Small intestine (tissue), 7 donors: ENCODE data around the gene CCDC60. TPM values are rescaled to one million over a fixed set of nuclear protein-coding genes. Genes with fewer than 3 reads are reported as not detected.

ENCODE experiments used
- DNase-seq, 2 donors: peaks; one replicate each; pipeline versions ENCODE4 v3.0.0 to v3.0.0-alpha.2; 2013
- FAIRE-seq: peaks from 2 replicates; lab custom pipeline; 2012; peaks lifted over from hg19 to GRCh38; lab: Jason Lieb, UNC
- H3K27ac ChIP-seq, 3 donors: one replicate each; pipeline ENCODE4 v1.5.1; 2013; ENCODE audit warnings: low read length in 2 of 3, mild to moderate bottlenecking in 2 of 3, control low read depth in 1 of 3, inconsistent platforms in 1 of 3, low read depth in 1 of 3, moderate library complexity in 1 of 3
- H3K27me3 ChIP-seq, 3 donors: one replicate each; pipeline ENCODE4 v1.6.1; 2013; ENCODE audit warnings: low read length in 3 of 3, inconsistent platforms in 1 of 3; ENCODE audit not compliant: control insufficient read depth in 3 of 3, insufficient read depth in 3 of 3
- H3K36me3 ChIP-seq, 3 donors: one replicate each; pipeline ENCODE4 v1.6.1; 2013; ENCODE audit warnings: low read length in 3 of 3, inconsistent platforms in 1 of 3, low read depth in 1 of 3, mild to moderate bottlenecking in 1 of 3, moderate library complexity in 1 of 3; ENCODE audit not compliant: control insufficient read depth in 3 of 3, insufficient read depth in 2 of 3
- H3K4me1 ChIP-seq, 3 donors: one replicate each; pipeline ENCODE4 v1.6.1; 2013; ENCODE audit warnings: low read length in 2 of 3, inconsistent platforms in 1 of 3, low read depth in 1 of 3, mild to moderate bottlenecking in 1 of 3, moderate library complexity in 1 of 3; ENCODE audit not compliant: control insufficient read depth in 3 of 3, insufficient read depth in 2 of 3
- H3K4me3 ChIP-seq, 3 donors: one replicate each; pipeline ENCODE4 v1.5.1; 2013; ENCODE audit warnings: low read length in 3 of 3, control low read depth in 1 of 3, inconsistent platforms in 1 of 3, low read depth in 1 of 3, mild to moderate bottlenecking in 1 of 3, moderate library complexity in 1 of 3
- H3K9me3 ChIP-seq, 2 donors: one replicate each; pipeline ENCODE4 v1.6.1; 2013; ENCODE audit warnings: low read depth in 1 of 2, low read length in 1 of 2; ENCODE audit not compliant: control insufficient read depth in 2 of 2, insufficient read depth in 1 of 2
- WGBS, 3 donors: extraction: QIAGEN DNeasy Blood & Tissue Kit; methylation state at CpG; one replicate each; pipeline ENCODE4 v1.1.7; 2013; 5-methylcytosine and 5-hydroxymethylcytosine counted together
- polyA plus RNA-seq, 4 donors: library from polyadenylated mRNA; stranded (reverse) in 3 of 4; unstranded in 1 of 4; fragments of 200-250 nt in 3 of 4; fragments of 120-200 nt in 1 of 4; gene quantifications; one replicate each; pipeline versions ENCODE4 v1.2.1 to v1.2.3, GENCODE V29; 2013
- donor health status: healthy with polysubstance abuse.
- donor health status: control.
- donor health status: control.
- donor health status: Bipolar disorder and iron deficiency.
- donor health status: healthy.

The CCDC60 gene
- polyA plus RNA-seq, 4 donors = not detected

GRCh38 chr12:119373001-119373400 lies 38.5 kb downstream of the CCDC60 start:
- no peak overlapping the region for H3K4me3 ChIP-seq
- H3K27me3 ChIP-seq = no peaks in the 10 kb centered on the region
- DNase-seq (no peak), FAIRE-seq (no peak)
- H3K27ac ChIP-seq = no peak overlapping the region
- H3K4me1 ChIP-seq = no peaks in the 10 kb centered on the region
- no peaks in the 10 kb centered on the region for H3K36me3 ChIP-seq
- H3K9me3 ChIP-seq = no peaks in the 10 kb centered on the region
- 60 to 63% (median 60%) methylated on average over 3 of the region's 3 CpGs for WGBS, 3 donors

GRCh38 chr12:119373666-119374065 lies 39.1 kb downstream of the CCDC60 start:
- WGBS, 3 donors = 13 to 67% (median 20%) methylated on average over 2 of the region's 2 CpGs
- no peaks in the 10 kb centered on the region for H3K36me3 ChIP-seq
- DNase-seq (no peak), FAIRE-seq (no peak)
- no peaks in the 10 kb centered on the region for H3K4me1 ChIP-seq
- H3K9me3 ChIP-seq = no peaks in the 10 kb centered on the region
- no peak overlapping the region for H3K4me3 ChIP-seq
- H3K27me3 ChIP-seq = no peaks in the 10 kb centered on the region
- no peak overlapping the region for H3K27ac ChIP-seq

- DNase-seq (no peak), FAIRE-seq (no peak)
- H3K9me3 ChIP-seq = no peaks in the 10 kb centered on the region
- H3K27me3 ChIP-seq = no peaks in the 10 kb centered on the region
- H3K4me1 ChIP-seq = no peaks in the 10 kb centered on the region
- H3K4me3 ChIP-seq = no peak overlapping the region
- no peaks in the 10 kb centered on the region for H3K36me3 ChIP-seq
- 71 to 84% (median 81%) methylated on average over 4 of the region's 4 CpGs for WGBS, 3 donors
- H3K27ac ChIP-seq = no peak overlapping the region
Observed at GRCh38 chr12:119374635-119375034, 40.1 kb downstream of the CCDC60 start.

GRCh38 chr12:119375075-119375882 lies 40.8 kb downstream of the CCDC60 start:
- no peak for FAIRE-seq
- Histone ChIP-seq H3K9me3 (no peaks in the 10 kb centered on the region), H3K27ac (no peak overlapping the region), H3K4me1 (no peaks in the 10 kb centered on the region), H3K36me3 (no peaks in the 10 kb centered on the region), H3K4me3 (no peak overlapping the region), H3K27me3 (no peaks in the 10 kb centered on the region)
- no peak for DNase-seq
- 57 to 66% (median 63%) methylated on average over 7 of the region's 7 CpGs for WGBS, 3 donors

GRCh38 chr12:119375883-119376190 lies 41.3 kb downstream of the CCDC60 start:
- 27 to 42% (median 41%) methylated on average over 5 of the region's 5 CpGs for WGBS, 3 donors
- FAIRE-seq (no peak), DNase-seq (no peak)
- Histone ChIP-seq H3K27me3 (no peaks in the 10 kb centered on the region), H3K4me1 (no peaks in the 10 kb centered on the region), H3K36me3 (no peaks in the 10 kb centered on the region), H3K4me3 (no peak overlapping the region), H3K27ac (no peak overlapping the region), H3K9me3 (no peaks in the 10 kb centered on the region)

- H3K27me3 ChIP-seq = no peaks in the 10 kb centered on the region
- no peaks in the 10 kb centered on the region for H3K9me3 ChIP-seq
- H3K4me3 ChIP-seq = no peak overlapping the region
- no peak overlapping the region for H3K27ac ChIP-seq
- no peaks in the 10 kb centered on the region for H3K36me3 ChIP-seq
- no peak for DNase-seq
- no peaks in the 10 kb centered on the region for H3K4me1 ChIP-seq
- FAIRE-seq = no peak
- WGBS, 3 donors = 67 to 70% (median 69%) methylated on average over 4 of the region's 4 CpGs
Observed at GRCh38 chr12:119378903-119379302, 44.4 kb downstream of the CCDC60 start.

- Histone ChIP-seq H3K36me3 (no peaks in the 10 kb centered on the region), H3K4me3 (no peak overlapping the region), H3K9me3 (no peaks in the 10 kb centered on the region), H3K27ac (no peak overlapping the region), H3K4me1 (no peaks in the 10 kb centered on the region), H3K27me3 (peaks cover 0 to 2% (median 0%) of the 10 kb centered on the region in 3 donors)
- FAIRE-seq (no peak), DNase-seq (no peak)
- 21 to 38% (median 34%) methylated on average over 5 of the region's 5 CpGs for WGBS, 3 donors
Observed at GRCh38 chr12:119381471-119382235, 47.1 kb downstream of the CCDC60 start.

DNA sequence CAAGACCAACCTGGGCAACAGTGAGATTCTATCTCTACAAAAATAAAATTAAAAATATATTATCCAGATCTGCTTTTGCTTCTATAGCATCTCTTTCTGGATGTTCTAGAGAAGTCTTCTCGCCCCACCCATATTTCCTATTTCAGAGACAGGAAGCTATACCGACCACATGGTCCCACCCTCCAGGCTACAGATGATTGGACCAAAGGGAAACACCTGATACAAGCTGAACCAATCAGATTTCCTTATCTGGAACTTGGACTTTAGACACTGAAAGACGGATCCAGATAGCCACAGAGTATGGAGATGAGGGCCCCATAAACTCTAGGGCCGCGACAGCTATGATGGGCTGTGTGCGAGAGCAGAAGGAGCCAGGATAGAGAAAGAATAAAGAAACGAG lies 48.7 kb downstream of the CCDC60 start:
- no peak overlapping the region for H3K27ac ChIP-seq
- DNase-seq = no peak
- H3K4me1 ChIP-seq = no peaks in the 10 kb centered on the region
- peaks cover 0 to 2% (median 0%) of the 10 kb centered on the region in 3 donors for H3K27me3 ChIP-seq
- 83 to 85% (median 84%) methylated on average over 7 of the region's 7 CpGs for WGBS, 3 donors
- H3K4me3 ChIP-seq = no peak overlapping the region
- H3K9me3 ChIP-seq = no peaks in the 10 kb centered on the region
- H3K36me3 ChIP-seq = no peaks in the 10 kb centered on the region
- FAIRE-seq = no peak
